HG03025 (cell line): ENCODE data around the gene KCNK5.

Experiments used
- ATAC-seq: cut with Tn5 transposase; IDR thresholded peaks from one replicate; pipeline ENCODE4 v1.9.1; 2021; ENCODE audit warnings: mild to moderate bottlenecking, moderate library complexity; ENCODE audit not compliant: unreplicated experiment, low FRiP score

The KCNK5 gene

GRCh38 chr6:39200498-39201020, 28.7 kb downstream of the KCNK5 start:
- no peak for ATAC-seq

GRCh38 chr6:39199976-39200375, 29.3 kb downstream of the KCNK5 start:
- no peak for ATAC-seq

- no peak for ATAC-seq
Observed at GRCh38 chr6:39199231-39199940, 29.9 kb downstream of the KCNK5 start.

- ATAC-seq: no peak
Observed at GRCh38 chr6:39198528-39198927, 30.7 kb downstream of the KCNK5 start.

GRCh38 chr6:39197922-39198500, 31.3 kb downstream of the KCNK5 start:
- no peak for ATAC-seq

GRCh38 chr6:39197521-39197920, 31.8 kb downstream of the KCNK5 start:
- ATAC-seq: no peak

- no peak for ATAC-seq
Observed at GRCh38 chr6:39196673-39197091, 32.6 kb downstream of the KCNK5 start.

- no peak for ATAC-seq
Observed at GRCh38 chr6:39195792-39196385, 33.4 kb downstream of the KCNK5 start.

- no peak for ATAC-seq
Observed at GRCh38 chr6:39194466-39194865, 34.8 kb downstream of the KCNK5 start.

GRCh38 chr6:39193201-39193791, 36.0 kb downstream of the KCNK5 start:
- no peak for ATAC-seq

- no peak for ATAC-seq
Observed at GRCh38 chr6:39192736-39193135, 36.5 kb downstream of the KCNK5 start.

GRCh38 chr6:39191236-39191930, 37.9 kb downstream of the KCNK5 start:
- ATAC-seq: no peak

GRCh38 chr6:39190545-39191235, 38.6 kb downstream of the KCNK5 start:
- no peak for ATAC-seq

- ATAC-seq: no peak
Observed at GRCh38 chr6:39189915-39190544, 39.2 kb downstream of the KCNK5 start.

- no peak for ATAC-seq
Observed at GRCh38 chr6:39189131-39189530, 40.1 kb downstream of the KCNK5 start.

- no peak for ATAC-seq
Observed at GRCh38 chr6:39188571-39188970, 40.7 kb downstream of the KCNK5 start.

- no peak for ATAC-seq
Observed at GRCh38 chr6:39188098-39188450, 41.2 kb downstream of the KCNK5 start.

- no peak for ATAC-seq
Observed at GRCh38 chr6:39184906-39185580, 44.2 kb downstream of the KCNK5 start.

GRCh38 chr6:39182604-39183003, 46.7 kb downstream of the KCNK5 start:
- ATAC-seq: no peak
